NCI-H146 treated with DMSO at 0.1 percent for 48 hours (cell line): Measurements from ENCODE around the gene DBN1.

Source experiments
- DNase-seq: peaks from one replicate; lab custom pipeline; 2025; ENCODE audit not compliant: unreplicated experiment; lab: John Stamatoyannopoulos, UW

DBN1 gene

GRCh38 chr5:177457852-177458681, 15.4 kb downstream of the DBN1 start:
- no peak for DNase-seq

DNA sequence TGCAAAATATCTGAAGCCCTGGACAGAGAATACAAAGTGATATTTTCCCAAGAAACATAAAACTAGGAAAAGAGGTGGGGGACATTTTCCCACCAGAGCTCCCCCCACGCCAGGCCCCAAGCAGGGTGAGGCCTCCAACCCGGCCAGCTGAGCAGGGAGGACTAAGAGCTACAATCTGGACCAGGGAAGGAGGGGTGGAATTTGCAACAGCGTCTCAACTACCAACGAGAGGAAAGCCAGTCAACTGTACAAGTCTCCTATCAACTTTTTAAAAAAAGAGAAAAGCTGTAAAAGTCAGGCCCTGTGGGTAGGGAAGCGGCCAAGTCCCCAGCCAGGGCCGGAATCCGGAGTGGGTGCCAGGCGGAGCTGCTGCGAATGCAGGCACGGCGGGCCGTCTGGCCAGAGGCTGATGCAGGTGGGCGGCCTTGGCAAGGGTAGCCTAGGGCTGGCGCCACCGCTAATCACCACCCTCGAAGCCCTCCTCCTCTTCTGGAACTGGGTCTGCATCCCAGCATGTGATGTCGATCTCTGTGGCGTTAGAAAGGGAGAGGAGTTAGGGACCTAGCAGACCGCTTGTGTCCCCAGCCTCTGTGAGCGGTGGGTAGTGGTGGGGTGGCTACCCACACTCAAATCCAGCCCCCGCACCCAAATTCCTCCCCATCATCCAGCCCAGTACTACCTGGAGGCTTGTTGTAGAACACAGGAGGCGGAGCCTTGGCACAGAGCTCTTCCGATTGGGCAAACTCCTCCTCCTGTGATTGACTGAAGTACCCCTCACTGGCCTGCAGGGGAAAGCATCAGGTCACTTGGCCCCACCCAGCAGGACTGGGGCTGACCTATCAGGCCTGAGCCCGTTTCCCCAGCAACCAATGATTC, 16.2 kb downstream of the DBN1 start:
- DNase-seq, result peak; percentile 74

- no peak for DNase-seq
Measured at GRCh38 chr5:177456591-177456964, 16.9 kb downstream of the DBN1 start.

- peak; percentile 57 for DNase-seq
Measured at GRCh38 chr5:177455661-177456590, 17.5 kb downstream of the DBN1 start.

- peak; percentile 28 for DNase-seq
Measured at GRCh38 chr5:177455036-177455660, 18.3 kb downstream of the DBN1 start.

GRCh38 chr5:177454397-177455035, 18.9 kb downstream of the DBN1 start:
- peak; percentile 55 for DNase-seq

DNA sequence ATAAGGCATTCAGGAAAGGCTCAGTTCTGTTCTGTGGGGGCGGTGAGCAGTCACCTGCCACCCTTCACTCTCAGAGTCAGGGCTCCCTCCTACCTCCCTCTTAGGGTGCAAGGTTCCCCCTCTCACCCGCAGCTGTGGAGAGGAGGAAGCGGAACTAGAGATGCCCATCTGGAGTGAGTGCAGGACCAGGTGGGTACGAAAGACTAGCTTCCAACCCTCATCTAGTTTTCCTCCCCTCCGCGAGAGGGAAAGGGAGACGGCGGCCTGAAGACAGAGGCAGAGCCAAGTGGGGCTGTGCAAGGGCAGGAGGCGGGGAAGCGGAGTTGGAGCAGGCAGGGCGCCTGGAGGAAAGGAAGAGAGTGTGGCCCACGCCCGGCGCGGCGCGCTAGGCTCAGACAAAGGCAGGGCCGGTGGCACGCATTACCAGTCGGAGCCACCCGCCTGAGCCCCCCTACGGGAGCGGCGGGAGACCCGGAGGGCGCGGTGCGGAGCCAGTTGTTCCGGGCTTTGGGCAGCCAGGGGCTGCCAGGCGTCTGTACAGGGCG, 19.5 kb downstream of the DBN1 start:
- DNase-seq, result no peak

GRCh38 chr5:177452688-177453638, 20.5 kb downstream of the DBN1 start:
- peak; percentile 6 for DNase-seq

- DNase-seq, result no peak
Measured at GRCh38 chr5:177450667-177451424, 22.6 kb downstream of the DBN1 start.

GRCh38 chr5:177449140-177450061, 24.0 kb downstream of the DBN1 start:
- no peak for DNase-seq

GRCh38 chr5:177448244-177448950, 25.0 kb downstream of the DBN1 start:
- DNase-seq, result no peak

DNA sequence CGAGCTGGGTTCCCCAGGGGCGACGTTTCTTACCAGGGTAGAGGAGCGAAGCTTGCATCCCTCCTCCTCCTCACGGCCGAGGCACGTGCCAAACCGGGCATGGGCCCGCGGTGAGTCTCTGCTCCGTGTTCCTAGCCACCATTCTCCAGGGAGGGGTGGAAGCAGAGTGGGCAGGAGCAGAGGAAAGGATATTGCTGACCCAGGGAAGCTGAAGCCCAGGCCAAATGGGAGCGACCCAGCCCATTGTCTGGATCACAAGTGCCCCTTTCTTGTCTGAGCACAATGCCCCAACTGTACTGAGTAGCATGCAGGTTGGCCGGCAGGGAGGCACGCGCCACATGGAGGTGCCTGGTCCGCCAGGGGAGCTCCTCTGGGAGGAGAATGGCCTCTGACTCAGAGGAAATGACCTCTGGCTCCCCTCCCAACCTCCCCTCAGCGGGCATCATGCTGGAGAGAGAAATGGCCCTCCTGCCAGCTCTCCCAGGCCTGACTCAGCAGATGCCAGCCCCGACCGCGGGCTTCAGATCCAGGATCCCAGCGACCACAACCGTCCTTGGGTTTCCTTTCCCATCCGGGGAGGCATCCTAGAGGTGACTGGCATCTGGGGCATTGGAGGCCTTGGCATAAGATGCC, 25.7 kb downstream of the DBN1 start:
- no peak for DNase-seq

- peak; percentile 2 for DNase-seq
Measured at GRCh38 chr5:177447066-177447610, 26.3 kb downstream of the DBN1 start.

GRCh38 chr5:177446200-177447065, 27.0 kb downstream of the DBN1 start, which contains the start of gene PRR7:
TSS of gene PRR7 (plus strand) at chr5:177446814. CDS start at chr5:177455068, 8,254 bp downstream.
- peak; percentile 29 for DNase-seq

GRCh38 chr5:177445917-177446199, 27.6 kb downstream of the DBN1 start:
- no peak for DNase-seq
